ENCODE measurements around the gene CCDC93. TPM values are rescaled to one million over a fixed set of nuclear protein-coding genes. Genes with fewer than 3 reads are reported as not detected.

CCDC93 gene
- polyA plus RNA-seq, 1 donor (not counting 4 experiments of a cell fraction or from before 2014, with no cell fraction given), result 21.3 TPM

- H3K27ac ChIP-seq (ENCODE audit: control insufficient read depth, insufficient read depth, low read length), result no peak overlapping the region
- no peak overlapping the region for H2AFZ ChIP-seq (ENCODE audit: control insufficient read depth, low read length)
- FAIRE-seq (no peak), DNase-seq (ENCODE audit: low read depth, low spot score) (no peak)
- peaks cover 45 to 48% of the 10 kb centered on the region in 2 experiments for H3K36me3 ChIP-seq (ENCODE audit: control insufficient read depth in 2 of 2, extremely low read depth in 1 of 2, insufficient read depth in 2 of 2, low read length in 2 of 2)
- H3K4me3 ChIP-seq (ENCODE audit: control insufficient read depth in 2 of 3, extremely low read depth in 1 of 3, insufficient read depth in 2 of 3, low read depth in 1 of 3, low read length in 3 of 3), result no peak overlapping the region
- TF ChIP-seq EZH2 (IDR thresholded peaks at IDR 0.05; ENCODE audit: low read length), result no peak
- no peak for TF ChIP-seq CTCF (optimal IDR thresholded peaks at IDR 0.05 in 1 of 3, IDR thresholded peaks at IDR 0.05 in 1 of 3, conservative IDR thresholded peaks at IDR 0.05 in 1 of 3; ENCODE audit: extremely low read depth in 1 of 3, insufficient read depth in 2 of 3, low read length in 3 of 3)
- no peak overlapping the region for H3K9ac ChIP-seq (ENCODE audit: control insufficient read depth, extremely low read depth, insufficient read depth, low read length)
- H3K9me1 ChIP-seq (ENCODE audit: control insufficient read depth, extremely low read depth, insufficient read depth, low read length), result no peaks in the 10 kb centered on the region
- dilution Hi-C loops (cut with MboI; ENCODE audit: extremely low pct_ligation_motif_present, low sequenced_read_pairs), result no loop called here
- H3K4me2 ChIP-seq (ENCODE audit: control insufficient read depth, extremely low read depth, insufficient read depth, low read depth, low read length), result no peak overlapping the region
- no peaks in the 10 kb centered on the region for H3K79me2 ChIP-seq (ENCODE audit: control insufficient read depth, insufficient read depth, low read length)
- no peaks in the 10 kb centered on the region for H4K20me1 ChIP-seq (ENCODE audit: control insufficient read depth, extremely low read depth, insufficient read depth, low read length)
- H3K4me1 ChIP-seq (ENCODE audit: control insufficient read depth, extremely low read depth, insufficient read depth, low read length), result no peaks in the 10 kb centered on the region
- H3K27me3 ChIP-seq (ENCODE audit: control insufficient read depth, extremely low read depth, insufficient read depth, low read length), result no peaks in the 10 kb centered on the region
- no peaks in the 10 kb centered on the region for H3K9me3 ChIP-seq (ENCODE audit: control insufficient read depth, low read depth, low read length)
Measured at GRCh38 chr2:117942551-117942950, 71.3 kb downstream of the CCDC93 start.

- dilution Hi-C loops (cut with MboI; ENCODE audit: extremely low pct_ligation_motif_present, low sequenced_read_pairs), result no loop called here
- H3K27me3 ChIP-seq (ENCODE audit: control insufficient read depth, extremely low read depth, insufficient read depth, low read length), result no peaks in the 10 kb centered on the region
Measured at GRCh38 chr2:117941693-117942092, 72.2 kb downstream of the CCDC93 start.

More at GRCh38 chr2:117941693-117942092, 72.2 kb downstream of the CCDC93 start:
- Histone ChIP-seq H3K79me2 (ENCODE audit: control insufficient read depth, insufficient read depth, low read length) (no peaks in the 10 kb centered on the region), H3K9me1 (ENCODE audit: control insufficient read depth, extremely low read depth, insufficient read depth, low read length) (no peaks in the 10 kb centered on the region), H3K9ac (ENCODE audit: control insufficient read depth, extremely low read depth, insufficient read depth, low read length) (no peak overlapping the region), H3K4me3 (ENCODE audit: control insufficient read depth in 2 of 3, extremely low read depth in 1 of 3, insufficient read depth in 2 of 3, low read depth in 1 of 3, low read length in 3 of 3) (no peak overlapping the region), H3K27ac (ENCODE audit: control insufficient read depth, insufficient read depth, low read length) (no peak overlapping the region), H4K20me1 (ENCODE audit: control insufficient read depth, extremely low read depth, insufficient read depth, low read length) (no peaks in the 10 kb centered on the region), H3K36me3 (ENCODE audit: control insufficient read depth in 2 of 2, extremely low read depth in 1 of 2, insufficient read depth in 2 of 2, low read length in 2 of 2) (peaks cover 48 to 51% of the 10 kb centered on the region in 2 experiments), H2AFZ (ENCODE audit: control insufficient read depth, low read length) (no peak overlapping the region), H3K9me3 (ENCODE audit: control insufficient read depth, low read depth, low read length) (no peaks in the 10 kb centered on the region), H3K4me2 (ENCODE audit: control insufficient read depth, extremely low read depth, insufficient read depth, low read depth, low read length) (no peak overlapping the region), H3K4me1 (ENCODE audit: control insufficient read depth, extremely low read depth, insufficient read depth, low read length) (no peaks in the 10 kb centered on the region)
- DNase-seq (ENCODE audit: low read depth, low spot score) (no peak), FAIRE-seq (no peak)
- no peak for TF ChIP-seq EZH2 (IDR thresholded peaks at IDR 0.05; ENCODE audit: low read length)
- no peak for TF ChIP-seq CTCF (optimal IDR thresholded peaks at IDR 0.05 in 1 of 3, IDR thresholded peaks at IDR 0.05 in 1 of 3, conservative IDR thresholded peaks at IDR 0.05 in 1 of 3; ENCODE audit: extremely low read depth in 1 of 3, insufficient read depth in 2 of 3, low read length in 3 of 3)
